Adipocyte (in vitro differentiated cells): ENCODE data around the gene ANXA6.

Experiments
- DNase-seq: peaks from one replicate; pipeline ENCODE4 v3.0.0-alpha.2; 2015; ENCODE audit warnings: low read depth
- H3K27me3 ChIP-seq: replicated peaks from 2 replicates; pipeline ENCODE4 v1.7.0; 2013; ENCODE audit warnings: mild to moderate bottlenecking, low read length, moderate library complexity; ENCODE audit not compliant: control insufficient read depth, insufficient read depth
- H3K36me3 ChIP-seq: 2 replicates; pipeline ENCODE4 v1.7.0; 2013; ENCODE audit warnings: low read length, mild to moderate bottlenecking, moderate library complexity; ENCODE audit not compliant: control insufficient read depth, insufficient read depth, severe bottlenecking
- H3K4me1 ChIP-seq: 2 replicates; pipeline ENCODE4 v1.7.0; 2013; ENCODE audit warnings: mild to moderate bottlenecking, low read length, moderate library complexity; ENCODE audit not compliant: control insufficient read depth, insufficient read depth
- H3K4me3 ChIP-seq: 2 replicates; pipeline ENCODE4 v1.7.0; 2013; ENCODE audit warnings: mild to moderate bottlenecking, low read length, moderate library complexity
- H3K9ac ChIP-seq: 2 replicates; pipeline ENCODE4 v1.7.0; 2013; ENCODE audit warnings: mild to moderate bottlenecking, low read length, moderate library complexity
- H3K9me3 ChIP-seq: 2 replicates; pipeline ENCODE4 v1.7.0; 2013; ENCODE audit warnings: mild to moderate bottlenecking, low read length, moderate library complexity; ENCODE audit not compliant: control insufficient read depth

Gene ANXA6

DNA sequence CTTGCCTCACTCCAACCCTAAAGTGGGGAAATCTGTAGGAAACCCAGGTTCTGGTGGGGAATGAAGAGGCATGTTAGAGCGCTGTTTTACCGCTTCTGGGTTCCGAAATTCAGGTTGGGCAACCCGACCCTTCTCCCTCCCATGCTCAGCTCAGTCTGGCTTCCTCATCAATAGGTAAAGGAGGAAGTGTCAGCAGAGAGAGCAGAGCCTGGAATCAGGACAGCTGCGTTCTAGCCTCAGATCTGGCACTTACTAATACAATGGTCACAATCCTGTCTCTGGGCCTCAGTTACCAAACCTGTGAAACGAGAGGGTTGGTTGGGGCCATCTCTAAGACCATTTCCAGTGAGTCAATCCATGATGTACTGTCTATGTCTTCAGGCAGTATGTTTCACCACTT is 60.5 kb downstream of the ANXA6 start:
- Histone ChIP-seq H3K27me3 (no peaks in the 10 kb centered on the region), H3K36me3 (peaks cover 42% of the 10 kb centered on the region), H3K9ac (no peak overlapping the region), H3K4me3 (no peak overlapping the region), H3K4me1 (peaks cover 62% of the 10 kb centered on the region), H3K9me3 (no peaks in the 10 kb centered on the region)
- DNase-seq: no peak

DNA sequence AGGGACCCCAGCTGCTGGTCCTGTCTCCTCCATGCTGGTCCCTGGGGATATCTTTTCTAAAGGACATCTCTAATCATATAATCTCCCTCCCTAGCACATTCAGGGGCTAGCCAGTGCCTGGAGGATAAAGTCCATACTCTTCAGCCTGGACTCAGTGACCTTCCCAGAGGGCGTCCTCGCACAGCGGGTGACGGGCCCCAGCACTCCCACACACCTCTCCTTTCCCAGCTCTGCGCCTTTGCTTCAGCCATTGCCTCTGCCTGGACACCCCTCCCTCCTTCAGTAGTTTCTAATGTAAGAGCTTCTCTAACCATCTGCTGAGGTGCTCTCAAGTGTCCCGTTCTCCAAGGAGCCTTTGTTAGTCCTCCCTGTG is 61.6 kb downstream of the ANXA6 start:
- Histone ChIP-seq H3K4me1 (peaks cover 54% of the 10 kb centered on the region), H3K4me3 (no peak overlapping the region), H3K36me3 (peaks cover 33% of the 10 kb centered on the region), H3K27me3 (no peaks in the 10 kb centered on the region), H3K9ac (peak overlapping the region; percentile 60), H3K9me3 (no peaks in the 10 kb centered on the region)
- no peak for DNase-seq

DNA sequence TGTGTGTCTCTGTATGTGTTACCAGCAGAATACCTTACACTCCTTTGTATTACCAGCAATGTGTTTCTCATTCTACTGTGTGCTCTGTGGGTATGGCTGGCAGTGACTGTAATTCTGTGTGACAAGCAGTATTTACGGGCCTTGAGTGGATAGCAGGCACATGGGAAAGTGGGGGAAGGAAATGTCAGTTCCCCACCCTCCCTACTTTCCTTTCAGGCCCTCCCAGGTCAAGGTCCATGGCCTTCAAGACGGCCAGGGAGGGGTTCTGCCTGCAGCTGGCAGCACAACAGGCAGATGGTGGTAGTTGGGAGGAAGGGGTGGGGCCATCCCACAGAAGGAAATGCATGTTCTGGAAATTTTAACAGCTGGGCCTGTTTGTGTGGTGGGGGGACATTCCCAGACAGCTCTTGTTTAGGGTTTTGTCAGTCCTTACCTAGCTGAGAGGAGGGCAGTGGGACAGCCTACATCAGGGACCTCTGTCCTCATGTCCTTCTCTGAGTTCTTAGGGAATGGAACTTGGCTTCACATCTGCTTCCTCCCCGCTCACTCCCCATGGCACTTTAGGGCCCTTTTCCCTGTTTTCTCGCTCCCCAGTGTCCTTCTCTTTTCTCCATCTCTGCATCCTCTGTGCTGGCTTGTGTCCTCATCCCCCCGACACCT is 62.1 kb downstream of the ANXA6 start:
- Histone ChIP-seq H3K9me3 (no peaks in the 10 kb centered on the region), H3K27me3 (no peaks in the 10 kb centered on the region), H3K36me3 (peaks cover 28% of the 10 kb centered on the region), H3K9ac (peak overlapping the region; percentile 60), H3K4me3 (no peak overlapping the region), H3K4me1 (peaks cover 54% of the 10 kb centered on the region)
- peak; percentile 48 for DNase-seq

GRCh38 chr5:151094852-151095245 is 62.7 kb downstream of the ANXA6 start:
- Histone ChIP-seq H3K4me3 (peak overlapping the region; percentile 10), H3K36me3 (peaks cover 24% of the 10 kb centered on the region), H3K4me1 (peaks cover 54% of the 10 kb centered on the region), H3K9ac (peak overlapping the region; percentile 60), H3K9me3 (no peaks in the 10 kb centered on the region), H3K27me3 (no peaks in the 10 kb centered on the region)
- peak; percentile 39 for DNase-seq

DNA sequence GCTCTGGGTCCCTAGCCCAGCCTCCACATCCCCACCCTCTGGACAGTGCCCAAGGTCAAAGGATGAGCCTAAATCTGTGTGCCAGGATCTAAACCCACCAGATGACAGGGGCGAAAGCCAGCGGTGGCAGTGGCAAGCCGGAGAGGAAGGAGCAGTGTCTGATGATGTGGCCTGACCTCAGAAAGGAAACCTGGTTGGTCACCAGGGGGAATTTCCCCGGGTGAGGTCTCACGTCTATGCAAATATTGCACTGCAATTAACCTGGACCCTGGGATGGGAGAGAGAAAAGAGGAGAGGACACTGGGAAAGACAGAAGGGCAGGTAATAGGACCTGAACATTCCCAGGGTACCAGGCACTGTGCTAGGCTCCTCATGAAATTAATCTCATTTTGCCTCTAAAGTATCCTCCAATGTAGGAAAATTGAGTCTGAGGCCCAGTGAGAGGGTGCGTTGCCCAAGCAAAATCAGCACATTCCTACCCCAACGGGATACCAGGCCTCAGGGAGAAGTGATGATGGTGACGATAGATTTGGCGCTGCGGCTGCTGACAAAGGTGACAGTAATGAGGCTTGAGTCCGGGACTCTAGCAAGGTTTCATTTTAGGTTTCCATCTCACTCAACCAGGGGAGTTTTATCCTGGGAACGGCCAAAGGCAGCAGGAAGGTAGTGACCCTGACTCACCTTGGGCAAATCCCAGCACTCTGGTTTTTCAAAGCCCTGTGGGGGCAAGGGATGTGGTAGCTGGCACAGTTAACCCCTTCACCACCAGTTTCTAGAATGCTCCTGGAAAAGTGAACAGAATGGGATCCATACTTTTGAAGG is 63.3 kb downstream of the ANXA6 start:
- peak; percentile 49 for DNase-seq
- Histone ChIP-seq H3K9me3 (no peaks in the 10 kb centered on the region), H3K4me3 (peak overlapping the region; percentile 26), H3K9ac (peak overlapping the region; percentile 60), H3K4me1 (peaks cover 54% of the 10 kb centered on the region), H3K36me3 (peaks cover 18% of the 10 kb centered on the region), H3K27me3 (no peaks in the 10 kb centered on the region)

DNA sequence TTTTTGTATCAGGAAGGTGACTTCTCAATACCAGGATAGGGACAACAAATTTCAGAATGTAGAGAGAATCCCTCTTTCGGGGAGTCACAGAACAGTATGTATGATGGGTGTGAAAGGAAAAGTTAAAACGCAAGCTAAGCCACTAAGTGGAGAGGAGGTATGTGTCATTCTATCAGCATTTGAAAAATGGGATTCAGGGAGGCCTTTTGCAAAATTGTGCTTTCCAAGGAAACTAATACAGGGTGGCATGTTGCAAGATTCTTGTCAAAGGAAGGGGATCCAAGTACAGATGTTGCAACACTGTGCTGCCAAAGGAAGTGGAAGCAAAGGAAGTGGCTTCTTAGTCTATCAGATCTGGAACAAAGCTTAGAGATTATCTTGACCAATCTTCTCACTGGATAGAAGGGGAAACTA is 64.1 kb downstream of the ANXA6 start:
- Histone ChIP-seq H3K9me3 (no peaks in the 10 kb centered on the region), H3K27me3 (no peaks in the 10 kb centered on the region), H3K4me1 (peaks cover 54% of the 10 kb centered on the region), H3K4me3 (peak overlapping the region; percentile 26), H3K36me3 (peaks cover 11% of the 10 kb centered on the region), H3K9ac (peak overlapping the region; percentile 70)
- peak; percentile 98 for DNase-seq

GRCh38 chr5:151092762-151093161 is 64.8 kb downstream of the ANXA6 start:
- Histone ChIP-seq H3K36me3 (peaks cover 6% of the 10 kb centered on the region), H3K9ac (peak overlapping the region; percentile 70), H3K27me3 (no peaks in the 10 kb centered on the region), H3K4me1 (peaks cover 49% of the 10 kb centered on the region), H3K4me3 (peak overlapping the region; percentile 26), H3K9me3 (no peaks in the 10 kb centered on the region)
- peak; percentile 77 for DNase-seq

DNA sequence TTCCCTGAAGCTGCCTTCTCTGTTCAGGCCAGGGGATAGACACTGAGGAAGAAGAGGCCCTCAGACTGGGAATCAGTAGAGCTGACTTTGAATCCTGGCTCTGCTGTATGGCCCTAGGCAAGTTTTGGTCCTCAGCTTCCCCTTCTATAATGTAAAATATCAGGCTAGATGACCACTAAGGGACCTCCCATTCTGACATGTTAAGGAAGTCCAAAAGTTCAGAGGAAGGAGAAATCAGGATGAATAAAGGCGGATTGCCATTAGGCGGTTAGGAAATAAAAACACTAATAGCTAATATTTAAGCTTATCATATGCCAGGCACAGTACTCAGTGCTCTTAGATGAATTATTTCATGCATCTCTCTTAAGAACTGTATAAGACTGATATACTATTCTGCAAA is 67.9 kb downstream of the ANXA6 start:
- no peaks in the 10 kb centered on the region for H3K36me3 ChIP-seq
- H3K9me3 ChIP-seq: no peaks in the 10 kb centered on the region
- peaks cover 44% of the 10 kb centered on the region for H3K4me1 ChIP-seq
- no peak overlapping the region for H3K9ac ChIP-seq
- DNase-seq: no peak
- H3K4me3 ChIP-seq: no peak overlapping the region
- H3K27me3 ChIP-seq: no peaks in the 10 kb centered on the region

DNA sequence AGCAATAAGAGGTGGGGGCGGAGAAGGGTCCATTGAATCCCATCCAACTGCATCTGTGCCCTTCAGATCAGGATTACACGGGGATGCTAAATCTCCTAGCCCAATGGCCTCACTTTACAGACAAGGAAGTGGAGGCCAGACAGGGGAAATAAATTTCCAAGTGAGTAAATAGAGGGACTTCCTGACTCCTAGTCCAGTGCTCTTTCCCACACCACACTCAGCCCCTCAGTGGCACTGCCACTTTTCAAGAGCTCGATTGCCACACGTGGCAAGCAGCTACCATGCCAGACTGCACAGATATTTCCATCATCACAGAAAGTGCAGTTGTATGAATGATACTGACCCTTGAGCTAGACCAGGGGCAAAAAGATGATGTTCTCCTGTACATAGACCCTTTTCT is 68.6 kb downstream of the ANXA6 start:
- peaks cover 42% of the 10 kb centered on the region for H3K4me1 ChIP-seq
- no peak overlapping the region for H3K4me3 ChIP-seq
- H3K27me3 ChIP-seq: no peaks in the 10 kb centered on the region
- no peak for DNase-seq
- no peaks in the 10 kb centered on the region for H3K36me3 ChIP-seq
- no peak overlapping the region for H3K9ac ChIP-seq
- no peaks in the 10 kb centered on the region for H3K9me3 ChIP-seq

- no peaks in the 10 kb centered on the region for H3K27me3 ChIP-seq
- no peak overlapping the region for H3K4me3 ChIP-seq
- no peaks in the 10 kb centered on the region for H3K9me3 ChIP-seq
- no peak overlapping the region for H3K9ac ChIP-seq
- H3K36me3 ChIP-seq: no peaks in the 10 kb centered on the region
- no peak for DNase-seq
- peaks cover 44% of the 10 kb centered on the region for H3K4me1 ChIP-seq
Observed at GRCh38 chr5:151087486-151087885, 70.1 kb downstream of the ANXA6 start.

GRCh38 chr5:151086905-151087360 is 70.6 kb downstream of the ANXA6 start:
- no peak for DNase-seq
- H3K9me3 ChIP-seq: no peaks in the 10 kb centered on the region
- H3K9ac ChIP-seq: no peak overlapping the region
- H3K27me3 ChIP-seq: no peaks in the 10 kb centered on the region
- H3K36me3 ChIP-seq: no peaks in the 10 kb centered on the region
- H3K4me1 ChIP-seq: peaks cover 48% of the 10 kb centered on the region
- H3K4me3 ChIP-seq: no peak overlapping the region
